K562 (cell line): ENCODE results near the gene REM2. TPM values are rescaled to one million over a fixed set of nuclear protein-coding genes. Genes with fewer than 3 reads are reported as not detected.

Experiments
- ATAC-seq: fragments of 200-7000 bp; cut with Tn5 transposase; 3 replicates; pipeline ENCODE4 v1.9.1; 2020; ENCODE audit warnings: moderate library complexity
- BruUV-seq: library from RNA; stranded (reverse); fragments of 400-500 nt; replicated peaks from 2 replicates; lab custom pipeline; 2021; lab: Mats Ljungman, UMichigan
- CTCF ChIA-PET: fragments of 300-600 bp; formaldehyde crosslinking; extraction: SDS; loops from one replicate; lab custom pipeline; 2021; ENCODE audit warnings: low intra/inter-chr PET ratio; lab: Yijun Ruan, JAX
- POLR2A ChIA-PET: fragments of 300-600, 350-650 bp; sonication (Branson Sonifier 250); formaldehyde crosslinking; extraction: SDS; loops from one replicate; lab custom pipeline; 2021; ENCODE audit warnings: antibody characterized with exemption, inconsistent platforms; lab: Yijun Ruan, JAX
- DNase-seq, 4 experiments: peaks; one replicate each; pipeline versions ENCODE4 v3.0.0 to v3.0.0-alpha.2; 2011 to 2018; ENCODE audit warnings: low spot score in 3 of 4, mixed read lengths in 3 of 4; ENCODE audit errors: extremely low read depth in 1 of 4
- FAIRE-seq: peaks from 2 replicates; lab custom pipeline; 2011; peaks lifted over from hg19 to GRCh38; lab: Jason Lieb, UNC
- H2AFZ ChIP-seq: 2 replicates; pipeline ENCODE4 v1.6.0; 2011; ENCODE audit warnings: low read depth, low read length, control low read depth, inconsistent platforms
- H3K27ac ChIP-seq: fragments of 200-600 bp; 3 replicates; pipeline ENCODE4 v1.8.0; 2011; ENCODE audit warnings: low read depth, mild to moderate bottlenecking, control low read depth, inconsistent platforms, low read length, moderate library complexity, mixed read lengths; ENCODE audit errors: extremely low read depth
- H3K27me3 ChIP-seq, 2 experiments: fragments of 300-600 bp in 1 of 2; 2 replicates in 1 of 2; 3 replicates in 1 of 2; pipeline versions ENCODE4 v1.6.0 to v1.8.0; 2011; ENCODE audit warnings: inconsistent platforms in 2 of 2, low read length in 2 of 2, mild to moderate bottlenecking in 1 of 2, mixed read lengths in 1 of 2, moderate library complexity in 1 of 2; ENCODE audit not compliant: control insufficient read depth in 2 of 2, insufficient read depth in 2 of 2
- H3K36me3 ChIP-seq: fragments of 300-600 bp; 3 replicates; pipeline ENCODE4 v1.8.0; 2011; ENCODE audit warnings: mild to moderate bottlenecking, low read length, inconsistent platforms; ENCODE audit not compliant: control insufficient read depth, insufficient read depth
- H3K4me1 ChIP-seq, 2 experiments: fragments of 200-600 bp in 1 of 2; replicated peaks in 1 of 2; 2 replicates in 1 of 2; 3 replicates in 1 of 2; pipeline versions ENCODE4 v1.5.1 to v1.8.0; 2011; ENCODE audit warnings: inconsistent platforms in 2 of 2, low read length in 2 of 2, mild to moderate bottlenecking in 1 of 2, mixed read lengths in 1 of 2, moderate library complexity in 1 of 2; ENCODE audit not compliant: control insufficient read depth in 2 of 2, insufficient read depth in 2 of 2
- H3K4me2 ChIP-seq: 2 replicates; pipeline ENCODE4 v1.6.1; 2011; ENCODE audit warnings: low read length, control low read depth, inconsistent platforms, mixed read lengths; ENCODE audit not compliant: insufficient read depth
- H3K4me3 ChIP-seq: fragments of 200-600 bp; sonication (generic), shearing (Covaris generic); 2 replicates; pipeline ENCODE4 v1.5.1; 2016; ENCODE audit warnings: control low read depth, inconsistent platforms
- H3K79me2 ChIP-seq: fragments of 200-600 bp; 3 replicates; pipeline ENCODE4 v1.8.0; 2011; ENCODE audit warnings: low read length, inconsistent platforms; ENCODE audit not compliant: control insufficient read depth, insufficient read depth
- H3K9ac ChIP-seq, 2 experiments: 2 replicates each; pipeline versions ENCODE4 v1.6.0 to v1.6.1; 2011; ENCODE audit warnings: low read depth in 2 of 2, low read length in 2 of 2, control low read depth in 1 of 2, inconsistent platforms in 1 of 2, mild to moderate bottlenecking in 1 of 2, mixed read lengths in 1 of 2; ENCODE audit not compliant: insufficient read depth in 1 of 2
- H3K9me1 ChIP-seq: one replicate; pipeline ENCODE4 v1.6.0; 2011; ENCODE audit warnings: inconsistent platforms, mild to moderate bottlenecking, low read length, moderate library complexity; ENCODE audit not compliant: control insufficient read depth, insufficient read depth
- H3K9me3 ChIP-seq: replicated peaks from 2 replicates; pipeline ENCODE4 v1.5.1; 2011; ENCODE audit warnings: low read depth, low read length, inconsistent platforms; ENCODE audit not compliant: control insufficient read depth, insufficient read depth
- H4K20me1 ChIP-seq: replicated peaks from 2 replicates; pipeline ENCODE4 v1.6.1; 2011; ENCODE audit warnings: low read length, inconsistent platforms, mixed read lengths; ENCODE audit not compliant: control insufficient read depth, insufficient read depth
- BDP1 ChIP-seq: IDR thresholded peaks from 3 replicates; pipeline ENCODE4 v1.6.1; 2011; ENCODE audit not compliant: insufficient read length, insufficient read depth
- CCNT2 ChIP-seq: IDR thresholded peaks from 2 replicates; pipeline ENCODE4 v1.6.1; 2011; ENCODE audit warnings: borderline replicate concordance, low read depth, mild to moderate bottlenecking, moderate library complexity, mixed read lengths, low read length; ENCODE audit not compliant: insufficient read length; ENCODE audit errors: extremely low read depth
- CTCF ChIP-seq, 3 experiments: IDR thresholded peaks in 2 of 3; conservative IDR thresholded peaks in 1 of 3; 2 replicates each; pipeline ENCODE4 v1.5.1; 2011 to 2012; ENCODE audit warnings: low read length in 3 of 3, mild to moderate bottlenecking in 3 of 3, control low read depth in 2 of 3, improper control_type of control experiment in 1 of 3, inconsistent platforms in 1 of 3, low read depth in 1 of 3, mixed read lengths in 1 of 3, moderate library complexity in 1 of 3; ENCODE audit not compliant: insufficient read depth in 2 of 3
- EGR1 ChIP-seq: fragments of 450-650 bp; conservative IDR thresholded peaks from 2 replicates; pipeline ENCODE4 v1.6.1; 2017; ENCODE audit warnings: mild to moderate bottlenecking
- FIP1L1 ChIP-seq: fragments of 200-400 bp; formaldehyde crosslinking; IDR thresholded peaks from 2 replicates; pipeline ENCODE4 v1.6.1; 2018; ENCODE audit warnings: mild to moderate bottlenecking, low read depth, low read length; ENCODE audit not compliant: poor library complexity, severe bottlenecking
- HCFC1 ChIP-seq: IDR thresholded peaks from 2 replicates; pipeline ENCODE4 v1.6.1; 2012; ENCODE audit warnings: low read depth, low read length, improper control_type of control experiment
- KLF1 ChIP-seq: fragments of 450-650 bp; IDR thresholded peaks from 2 replicates; pipeline ENCODE4 v1.6.1; 2016; ENCODE audit warnings: missing genetic modification characterization, missing compliant biosample characterization
- MEIS2 ChIP-seq: fragments of 450-650 bp; IDR thresholded peaks from 2 replicates; pipeline ENCODE4 v1.6.1; 2014; ENCODE audit warnings: mild to moderate bottlenecking; ENCODE audit not compliant: partially characterized antibody
- NFATC3 ChIP-seq: fragments of 450-650 bp; IDR thresholded peaks from 2 replicates; pipeline ENCODE4 v1.6.1; 2017; ENCODE audit warnings: mild to moderate bottlenecking
- RUNX1 ChIP-seq: sonication (generic); IDR thresholded peaks from 2 replicates; pipeline ENCODE4 v1.6.1; 2016; ENCODE audit warnings: antibody characterized with exemption, low read depth
- SMAD2 ChIP-seq: fragments of 150-350 bp; IDR thresholded peaks from 2 replicates; pipeline ENCODE4 v1.6.1; 2014; ENCODE audit warnings: low read depth, mild to moderate bottlenecking, low read length
- THRB ChIP-seq: fragments of 450-650 bp; formaldehyde crosslinking; conservative IDR thresholded peaks from 2 replicates; pipeline ENCODE4 v1.4.0; 2022; ENCODE audit warnings: mild to moderate bottlenecking, missing genetic modification characterization
- VEZF1 ChIP-seq: fragments of 200-800 bp; sonication (Bioruptor generic); IDR thresholded peaks from 2 replicates; pipeline ENCODE4 v1.6.1; 2017; ENCODE audit warnings: missing genetic modification characterization, missing compliant biosample characterization
- ZNF134 ChIP-seq: fragments of 250-450 bp; sonication (Bioruptor Pico); conservative IDR thresholded peaks from 2 replicates; pipeline ENCODE4 v1.4.0; 2020
- WGBS: fragments of 100-300 bp; shearing (Covaris generic); methylation state at CpG from one replicate; pipeline ENCODE4 v1.1.6; 2016; ENCODE audit warnings: low coverage, mixed read lengths; ENCODE audit not compliant: insufficient coverage; ENCODE audit errors: missing lambda C conversion rate; 5-methylcytosine and 5-hydroxymethylcytosine counted together
- in situ Hi-C: fragments of 300-500 bp; cut with MboI; formaldehyde crosslinking; loops from 4 replicates; pipeline ENCODE4 v1.15.0; 2018; ENCODE audit warnings: inconsistent platforms, mixed read lengths
- intact Hi-C: fragments of 100-400 bp; cut with micrococcal nuclease; formaldehyde crosslinking; loops from 2 replicates; pipeline ENCODE4 v1.14.2; 2022
- polyA plus RNA-seq, 8 experiments: library from polyadenylated mRNA; depleted of rRNA in 4 of 8; stranded (reverse) in 5 of 8; unstranded in 3 of 8; fragments of >200 nt; fragmentation: Nextera tagmentation in 2 of 8; fragmentation: Illumina TruSeq in 1 of 8; extraction: Ambion mirVana in 2 of 8; extraction: Trizol in 1 of 8; gene quantifications; 2 replicates each; pipeline versions ENCODE4 v1.2.1 to v1.2.3, GENCODE V29; 2011 to 2014; ENCODE audit warnings: inconsistent platforms in 1 of 8, missing spikeins in 1 of 8
- total RNA-seq, 7 experiments: library from RNA; depleted of rRNA in 6 of 7; stranded (reverse); fragments of >200 nt in 6 of 7; fragmentation: Illumina TruSeq in 2 of 7; extraction: Trizol in 2 of 7; gene quantifications; 2 replicates each; pipeline versions ENCODE4 v1.2.1 to v1.2.3, GENCODE V29; 2011 to 2021; ENCODE audit warnings: low replicate concordance in 1 of 7

REM2 gene
- total and polyA plus RNA-seq, 9 of the 15 experiments (the other 6 are each of a cell fraction or from before 2014, with no cell fraction given), result 0.18 to 1.0 (median 0.38) TPM

GRCh38 chr14:22872033-22872832 is 10.8 kb upstream of the REM2 start:
- Histone ChIP-seq H3K4me2 (peak overlapping the region; percentile 95), H3K27ac (peak overlapping the region; percentile 98), H3K4me3 (peak overlapping the region; percentile 87), H3K27me3 (no peaks in the 10 kb centered on the region), H3K36me3 (peaks cover 34% of the 10 kb centered on the region; the same call in 2 of the 3 replicates), H3K4me1 (peaks cover 12 to 36% of the 10 kb centered on the region in 2 experiments), H3K79me2 (peaks cover 15% of the 10 kb centered on the region), H3K9me1 (no peaks in the 10 kb centered on the region), H2AFZ (peak overlapping the region; percentile 97), H3K9me3 (no peaks in the 10 kb centered on the region), H3K9ac (peak overlapping the region; percentile 87 to 91), H4K20me1 (no peaks in the 10 kb centered on the region)
- ChIA-PET POLR2A (interaction anchor here (0.5 to 5.1 kb wide), 12 partner anchors 10 to 184 kb away, joined by 3 to 60 read pairs (median 4); partner anchors contain the start of genes HAUS4, PRMT5, RBM23 and REM2), CTCF (interaction anchor here (0.6 to 2.2 kb wide), 4 partner anchors 26 to 314 kb away, joined by 3 to 18 read pairs (median 4); no protein-coding TSS in a partner anchor)
- DNase-seq (peak; percentile 79 to 93 (median 83)), FAIRE-seq (peak; percentile 97), ATAC-seq (peak; percentile 71)
- no TSS peak for BruUV-seq
- in situ Hi-C loops, result no loop called here
- intact Hi-C loops, result loop anchor here (1.0 to 5.0 kb wide), 5 partner anchors 28 to 114 kb away; partner anchors contain the start of genes PRMT5 and RBM23
- WGBS, result under 1% methylated on average over 30 of the region's 45 CpGs
- TF ChIP-seq VEZF1 (CRISPR knock-in tag) (peak; percentile 5; the same call in 1 of the 2 replicates), HCFC1 (0 out of 2 replicates have a peak, but pooled peaks have one; percentile 28), RUNX1 (no peak; the same call in 1 of the 2 replicates), CTCF (IDR thresholded peaks at IDR 0.05 in 2 of 3, conservative IDR thresholded peaks at IDR 0.05 in 1 of 3; ENCODE audit: insufficient read depth in 2 of 3, low read depth in 1 of 3, low read length in 3 of 3) (peak; percentile 86 to 98 (median 96)), CCNT2 (peak; percentile 61), NFATC3 (no peak), BDP1 (no peak), KLF1 (tag) (no peak), ZNF134 (CRISPR knock-in tag) (0 out of 2 replicates have a peak, but pooled peaks have one; percentile 25), SMAD2 (no peak), THRB (CRISPR knock-in tag) (no peak), MEIS2 (no peak), FIP1L1 (peak; percentile 40), EGR1 (peak; percentile 26; the same call in 1 of the 2 replicates)
